ENCODE results near the gene SNPH. TPM values are rescaled to one million over a fixed set of nuclear protein-coding genes. Genes with fewer than 3 reads are reported as not detected.
A peak's percentile ranks its signal among the peaks of the same experiment; 100 is the strongest.

SNPH gene
- total RNA-seq, 4 donors from 2014 or later: 2.1 to 14.0 (median 4.5) TPM

DNA sequence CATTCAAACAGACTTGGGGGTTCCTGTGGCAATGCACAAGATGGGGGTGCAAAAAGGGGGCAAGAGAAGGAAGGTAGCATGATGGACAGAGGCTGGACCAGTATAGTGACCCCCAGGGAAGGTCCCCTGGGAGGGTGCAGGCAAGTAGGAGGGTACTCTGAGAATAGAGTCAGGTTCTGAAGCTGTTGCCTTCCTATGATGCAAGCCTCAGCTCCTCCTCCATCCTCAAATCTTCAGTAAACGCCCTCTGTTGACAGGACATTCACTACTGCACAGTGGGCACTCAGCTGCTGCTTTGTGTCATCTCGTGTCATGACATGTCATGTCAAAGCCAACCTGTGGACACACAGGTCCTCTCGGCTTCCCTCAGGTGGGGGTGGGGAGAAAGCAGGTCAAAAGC, 68.7 kb downstream of the SNPH start:
- no peaks in the 10 kb centered on the region for H3K9me3 ChIP-seq
- no peaks in the 10 kb centered on the region for H3K4me1 ChIP-seq
- no peaks in the 10 kb centered on the region for H3K36me3 ChIP-seq
- TF ChIP-seq, protein P1, sequence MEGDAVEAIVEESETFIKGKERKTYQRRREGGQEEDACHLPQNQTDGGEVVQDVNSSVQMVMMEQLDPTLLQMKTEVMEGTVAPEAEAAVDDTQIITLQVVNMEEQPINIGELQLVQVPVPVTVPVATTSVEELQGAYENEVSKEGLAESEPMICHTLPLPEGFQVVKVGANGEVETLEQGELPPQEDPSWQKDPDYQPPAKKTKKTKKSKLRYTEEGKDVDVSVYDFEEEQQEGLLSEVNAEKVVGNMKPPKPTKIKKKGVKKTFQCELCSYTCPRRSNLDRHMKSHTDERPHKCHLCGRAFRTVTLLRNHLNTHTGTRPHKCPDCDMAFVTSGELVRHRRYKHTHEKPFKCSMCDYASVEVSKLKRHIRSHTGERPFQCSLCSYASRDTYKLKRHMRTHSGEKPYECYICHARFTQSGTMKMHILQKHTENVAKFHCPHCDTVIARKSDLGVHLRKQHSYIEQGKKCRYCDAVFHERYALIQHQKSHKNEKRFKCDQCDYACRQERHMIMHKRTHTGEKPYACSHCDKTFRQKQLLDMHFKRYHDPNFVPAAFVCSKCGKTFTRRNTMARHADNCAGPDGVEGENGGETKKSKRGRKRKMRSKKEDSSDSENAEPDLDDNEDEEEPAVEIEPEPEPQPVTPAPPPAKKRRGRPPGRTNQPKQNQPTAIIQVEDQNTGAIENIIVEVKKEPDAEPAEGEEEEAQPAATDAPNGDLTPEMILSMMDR (IDR thresholded peaks at IDR 0.05): no peak
- no peak for TF ChIP-seq POLR2A (IDR thresholded peaks at IDR 0.05)
- intact Hi-C loops (cut with DNase I; ENCODE audit: low total_unique reads): no loop called here
- H3K27ac ChIP-seq: no peak overlapping the region
- no peaks in the 10 kb centered on the region for H3K27me3 ChIP-seq
- H3K4me3 ChIP-seq: no peak overlapping the region
- DNase-seq: no peak

DNA sequence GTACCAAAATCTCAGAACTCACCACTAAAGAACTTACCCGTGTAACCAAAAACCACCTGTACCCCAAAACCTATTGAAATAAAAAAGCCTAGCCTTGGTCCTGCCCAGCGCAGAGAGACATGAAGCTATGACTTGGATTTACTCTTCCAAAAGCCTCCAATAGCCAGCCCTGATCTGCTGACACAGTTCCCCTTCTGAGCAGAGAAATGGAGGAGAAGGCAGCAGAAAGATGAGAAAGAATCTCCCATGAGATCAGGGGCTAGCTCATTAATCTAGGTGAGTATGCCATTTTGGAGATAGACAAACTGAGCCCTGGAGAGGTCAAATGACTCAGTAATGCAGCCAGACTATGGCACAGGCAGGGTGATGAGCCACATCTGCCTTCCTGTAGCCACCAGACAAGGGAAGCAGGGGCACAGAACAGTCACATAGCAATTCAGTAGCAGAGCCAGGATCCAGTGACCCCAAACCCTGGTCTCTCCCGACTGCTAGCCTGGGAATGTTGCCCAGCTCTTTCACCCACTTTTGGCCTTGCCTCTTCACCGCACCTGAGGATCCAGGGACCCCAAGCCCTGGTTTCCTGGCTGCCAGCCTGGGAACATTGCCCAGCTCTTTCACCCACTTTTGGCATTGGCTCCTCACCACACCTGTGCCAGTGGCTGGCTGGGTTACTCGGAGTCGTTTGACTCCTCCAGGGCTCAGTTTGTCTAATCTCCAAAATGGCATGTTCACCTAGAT, 70.0 kb downstream of the SNPH start:
- intact Hi-C loops (cut with DNase I; ENCODE audit: low total_unique reads): no loop called here
- no peak for TF ChIP-seq POLR2A (IDR thresholded peaks at IDR 0.05)
- TF ChIP-seq, protein P1 (IDR thresholded peaks at IDR 0.05): no peak
- no peak overlapping the region for H3K4me3 ChIP-seq
- no peaks in the 10 kb centered on the region for H3K4me1 ChIP-seq
- peak overlapping the region; percentile 60 to 72 for H3K27ac ChIP-seq
- no peaks in the 10 kb centered on the region for H3K36me3 ChIP-seq
- no peaks in the 10 kb centered on the region for H3K9me3 ChIP-seq
- no peak for DNase-seq
- H3K27me3 ChIP-seq: no peaks in the 10 kb centered on the region

DNA sequence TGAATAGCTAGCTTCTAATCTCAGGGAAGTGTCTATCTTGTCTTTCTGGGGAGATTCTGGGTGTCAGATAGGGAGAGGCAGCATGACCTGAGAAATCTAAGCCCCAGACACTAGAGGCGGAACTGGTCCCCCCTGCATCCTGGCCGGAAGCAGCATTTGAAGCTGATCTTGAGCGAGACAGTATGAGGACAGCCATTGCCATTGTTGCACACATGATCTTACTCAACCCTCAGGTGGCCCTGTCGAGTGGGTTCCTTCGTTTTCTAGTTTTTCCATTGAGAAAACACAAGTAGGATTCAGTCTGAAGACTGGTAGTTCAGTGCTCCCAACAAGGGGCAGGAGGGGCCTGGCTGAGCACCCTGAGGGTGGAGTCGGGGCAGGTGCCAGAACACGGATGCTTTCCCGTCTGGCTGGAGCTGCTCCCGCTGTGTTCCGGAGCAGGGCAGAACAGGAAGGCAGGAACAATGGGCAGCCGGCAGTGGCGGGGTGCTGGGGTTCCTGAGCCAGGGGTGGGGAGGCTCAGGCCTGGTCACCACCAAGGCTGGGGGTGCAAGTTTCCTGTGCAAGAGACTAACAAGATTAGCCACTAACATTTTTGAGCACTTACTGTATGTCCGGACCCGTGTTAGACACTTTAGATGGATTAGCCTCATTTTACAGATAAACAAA, 70.7 kb downstream of the SNPH start:
- TF ChIP-seq POLR2A (IDR thresholded peaks at IDR 0.05): no peak
- TF ChIP-seq, protein P1 (IDR thresholded peaks at IDR 0.05): no peak
- no peaks in the 10 kb centered on the region for H3K4me1 ChIP-seq
- H3K27me3 ChIP-seq: no peaks in the 10 kb centered on the region
- no peaks in the 10 kb centered on the region for H3K9me3 ChIP-seq
- intact Hi-C loops (cut with DNase I; ENCODE audit: low total_unique reads): no loop called here
- H3K36me3 ChIP-seq: no peaks in the 10 kb centered on the region
- DNase-seq: peak; percentile 75 to 78
- H3K4me3 ChIP-seq: no peak overlapping the region
- peak overlapping the region; percentile 60 to 72 for H3K27ac ChIP-seq

- TF ChIP-seq, protein P1 (IDR thresholded peaks at IDR 0.05): no peak
- TF ChIP-seq POLR2A (IDR thresholded peaks at IDR 0.05): no peak
- Histone ChIP-seq H3K9me3 (no peaks in the 10 kb centered on the region), H3K27ac (peak overlapping the region; percentile 60 to 72), H3K36me3 (no peaks in the 10 kb centered on the region), H3K27me3 (no peaks in the 10 kb centered on the region), H3K4me3 (no peak overlapping the region), H3K4me1 (no peaks in the 10 kb centered on the region)
- DNase-seq: no peak
- intact Hi-C loops (cut with DNase I; ENCODE audit: low total_unique reads): no loop called here
Observed at GRCh38 chr20:1337441-1337840, 71.3 kb downstream of the SNPH start.

DNA sequence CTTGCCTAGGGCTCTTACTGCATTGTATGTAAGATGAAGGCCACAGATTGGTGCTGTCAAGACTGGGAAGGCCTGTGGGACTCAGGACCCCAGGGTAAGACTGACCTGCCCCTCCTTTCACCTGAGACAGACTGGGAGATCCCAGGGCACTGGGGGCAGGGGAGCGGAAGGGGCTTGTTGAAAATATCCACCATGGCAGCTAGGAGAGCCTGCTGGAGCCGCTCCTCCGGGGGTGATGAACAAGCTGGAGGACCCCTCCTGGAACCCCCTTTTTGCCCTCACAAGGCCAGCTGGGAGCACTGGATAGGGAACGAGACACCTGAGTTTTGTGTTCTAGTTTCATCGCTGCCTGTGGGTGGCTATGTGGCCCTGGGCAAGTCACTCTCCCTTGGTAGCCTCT, 72.0 kb downstream of the SNPH start:
- Histone ChIP-seq H3K4me3 (no peak overlapping the region), H3K27me3 (no peaks in the 10 kb centered on the region), H3K9me3 (no peaks in the 10 kb centered on the region), H3K4me1 (no peaks in the 10 kb centered on the region), H3K36me3 (no peaks in the 10 kb centered on the region), H3K27ac (peak overlapping the region; percentile 60 to 72)
- no peak for TF ChIP-seq POLR2A (IDR thresholded peaks at IDR 0.05)
- TF ChIP-seq, protein P1 (IDR thresholded peaks at IDR 0.05): no peak
- DNase-seq: no peak
- intact Hi-C loops (cut with DNase I; ENCODE audit: low total_unique reads): no loop called here
